Measurements from ENCODE around the gene DNAJC15.

The DNAJC15 gene

GRCh38 chr13:43129511-43130110 lies 106.2 kb downstream of the DNAJC15 start:
- no peak for DNase-seq

GRCh38 chr13:43132257-43132656 lies 108.9 kb downstream of the DNAJC15 start:
- DNase-seq: no peak

- no peak for DNase-seq
These were observed 109.5 kb downstream of the DNAJC15 start for GRCh38 chr13:43132911-43133310.

- no peak for DNase-seq
These were observed 110.4 kb downstream of the DNAJC15 start for GRCh38 chr13:43133792-43134191.

- DNase-seq: no peak
These were observed 111.5 kb downstream of the DNAJC15 start for GRCh38 chr13:43134868-43135267.

- no peak for DNase-seq
These were observed 112.1 kb downstream of the DNAJC15 start for GRCh38 chr13:43135516-43135915.

- DNase-seq: no peak
These were observed 113.7 kb downstream of the DNAJC15 start for GRCh38 chr13:43136920-43137575.

- no peak for DNase-seq
These were observed 115.8 kb downstream of the DNAJC15 start for GRCh38 chr13:43139211-43139610.

- DNase-seq: no peak
These were observed 116.5 kb downstream of the DNAJC15 start for GRCh38 chr13:43139921-43140320.

GRCh38 chr13:43140985-43141384 lies 117.6 kb downstream of the DNAJC15 start:
- no peak for DNase-seq

GRCh38 chr13:43141685-43142084 lies 118.3 kb downstream of the DNAJC15 start:
- DNase-seq: no peak

- DNase-seq: no peak
These were observed 120.2 kb downstream of the DNAJC15 start for GRCh38 chr13:43143591-43143990.

GRCh38 chr13:43145534-43146196 lies 122.3 kb downstream of the DNAJC15 start:
- no peak for DNase-seq

- DNase-seq: no peak
These were observed 123.0 kb downstream of the DNAJC15 start for GRCh38 chr13:43146400-43146799.

- no peak for DNase-seq
These were observed 127.2 kb downstream of the DNAJC15 start for GRCh38 chr13:43150369-43151207.

GRCh38 chr13:43153436-43154090 lies 130.2 kb downstream of the DNAJC15 start:
- DNase-seq: no peak

- no peak for DNase-seq
These were observed 130.8 kb downstream of the DNAJC15 start for GRCh38 chr13:43154156-43154651.

GRCh38 chr13:43154839-43155238 lies 131.5 kb downstream of the DNAJC15 start:
- DNase-seq: no peak

GRCh38 chr13:43156916-43157315 lies 133.5 kb downstream of the DNAJC15 start:
- no peak for DNase-seq

GRCh38 chr13:43157796-43158195 lies 134.4 kb downstream of the DNAJC15 start:
- no peak for DNase-seq

- DNase-seq: no peak
These were observed 135.1 kb downstream of the DNAJC15 start for GRCh38 chr13:43158516-43158915.

GRCh38 chr13:43159026-43159461 lies 135.7 kb downstream of the DNAJC15 start:
- DNase-seq: no peak

Data from activated T-cell treated with anti-CD3 and anti-CD28 coated beads, Interleukin-2, amount 50 U/mL, for 48 hours (primary cell).